Stimulated activated CD8-positive, alpha-beta memory T cell treated with anti-CD3 and anti-CD28 coated beads, Interleukin-4, amount 100 ng/mL, for 4 hours (primary cell): ENCODE data around the gene AGTRAP.

ENCODE experiments used
- DNase-seq, 2 donors: peaks; one replicate each; pipeline ENCODE4 v3.0.0-alpha.2; 2020; ENCODE audit warnings: low read depth in 2 of 2, low spot score in 1 of 2

The AGTRAP gene, protein sequence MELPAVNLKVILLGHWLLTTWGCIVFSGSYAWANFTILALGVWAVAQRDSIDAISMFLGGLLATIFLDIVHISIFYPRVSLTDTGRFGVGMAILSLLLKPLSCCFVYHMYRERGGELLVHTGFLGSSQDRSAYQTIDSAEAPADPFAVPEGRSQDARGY

DNA sequence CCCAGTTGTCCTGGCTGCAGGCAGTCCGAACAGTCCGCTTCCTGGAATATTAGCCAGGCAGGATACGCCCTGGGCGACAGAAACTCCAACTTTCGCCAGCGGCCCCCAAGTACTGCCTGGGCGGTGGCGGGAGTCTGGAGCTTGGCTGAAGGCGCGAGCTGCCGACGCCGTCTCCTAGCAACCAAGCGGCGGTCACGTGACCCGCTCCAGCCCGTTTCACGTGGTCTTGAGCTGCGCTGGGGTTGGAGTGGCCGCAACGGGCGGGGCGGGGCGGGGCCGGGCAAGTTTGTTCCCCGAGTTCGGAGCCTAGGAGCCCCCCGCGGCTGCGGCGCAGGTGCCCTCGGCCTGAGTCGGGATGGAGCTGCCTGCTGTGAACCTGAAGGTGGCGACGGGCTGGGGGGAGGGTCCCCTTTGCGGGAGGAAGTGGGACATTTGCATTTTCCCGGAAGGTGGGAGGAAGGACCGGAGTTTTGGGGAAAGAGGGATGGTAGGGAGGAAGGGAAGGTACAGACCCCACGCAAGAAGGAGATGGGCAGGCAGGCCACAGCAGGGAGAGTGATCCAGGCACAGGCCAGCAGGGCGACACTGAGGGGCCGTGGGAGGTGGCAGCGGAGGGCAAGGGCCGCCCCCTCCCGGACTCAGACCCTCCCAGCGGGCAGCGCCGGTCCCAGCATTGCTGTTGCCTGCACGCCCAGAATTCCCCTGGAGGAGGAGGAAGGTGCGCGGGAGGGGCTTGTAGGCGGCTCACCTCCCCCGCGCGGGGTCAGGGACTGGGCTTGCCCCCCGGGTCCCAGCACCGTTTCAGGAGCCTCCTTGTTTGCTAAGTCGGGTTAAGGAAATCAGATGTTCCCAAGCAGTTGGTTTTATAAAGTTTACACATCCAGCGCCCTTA lies at the start of gene AGTRAP:
TSS of gene AGTRAP (plus strand) at position 283 of the 892 bp plus-strand sequence. CDS start at position 356, 73 bp downstream.
- peak; percentile 61 to 77 for DNase-seq

DNA sequence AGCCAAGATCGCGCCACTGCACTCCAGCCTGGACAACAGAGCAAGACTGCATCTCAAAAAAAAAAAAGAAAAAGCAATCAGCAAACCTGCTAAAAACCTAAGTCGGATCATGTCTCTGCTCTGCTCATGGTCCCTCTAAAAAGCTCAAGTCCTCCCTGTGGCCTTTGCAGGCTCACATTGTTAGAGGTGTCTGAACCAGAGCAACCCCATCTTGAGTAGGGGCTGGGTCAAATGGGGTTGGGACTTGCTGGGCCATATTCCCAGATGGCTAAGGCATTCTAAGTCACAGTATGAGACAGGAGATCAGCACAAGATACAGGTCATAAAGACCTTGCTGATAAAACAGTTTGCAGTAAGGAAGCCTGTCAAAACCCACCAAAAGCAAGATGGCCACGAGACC lies 47.4 kb upstream of the AGTRAP start:
- DNase-seq: no peak

DNA sequence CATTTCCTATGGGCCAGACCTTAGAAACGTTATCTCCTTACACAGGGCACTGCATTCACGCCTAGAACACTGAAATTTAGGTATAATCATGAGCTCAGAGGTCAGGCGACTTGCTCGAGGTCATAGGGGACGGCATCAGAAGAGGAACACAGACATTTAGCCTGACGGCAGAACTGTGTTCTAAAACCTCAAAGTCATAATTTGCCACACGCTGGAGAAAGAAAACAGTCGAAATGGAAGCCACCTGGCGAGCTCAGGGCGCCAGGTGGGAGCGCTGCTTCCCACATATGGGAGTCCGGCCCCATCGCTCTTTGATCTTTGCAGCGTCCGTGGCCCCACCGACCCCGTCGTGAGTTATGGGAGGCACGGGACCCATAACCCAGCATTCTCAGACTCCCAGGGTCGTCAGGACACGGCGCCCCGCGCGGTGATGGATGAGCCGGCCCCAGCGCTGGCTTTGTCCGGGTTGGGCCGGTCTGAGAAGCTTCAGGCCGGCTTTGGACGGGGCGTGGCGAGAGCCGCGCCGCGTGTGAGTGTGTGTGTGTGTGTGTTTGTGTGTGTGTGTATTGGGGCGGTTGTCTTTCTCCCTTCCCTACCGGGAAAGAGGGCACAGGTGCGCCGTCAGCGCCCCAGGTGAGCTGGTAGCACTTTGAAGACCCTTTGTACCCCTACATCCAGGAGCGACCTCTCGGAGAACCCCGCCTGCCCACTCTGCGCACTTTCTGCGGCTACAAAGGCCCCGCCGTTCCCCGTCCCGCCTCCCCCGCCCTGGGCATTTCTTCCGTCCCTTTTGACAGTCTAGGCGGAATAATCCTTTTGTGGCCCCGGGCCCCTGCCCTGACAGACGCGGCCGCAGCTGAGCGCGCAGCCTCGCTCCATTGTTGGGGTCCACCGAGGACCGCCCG lies 45.3 kb upstream of the AGTRAP start:
- DNase-seq: no peak

DNA sequence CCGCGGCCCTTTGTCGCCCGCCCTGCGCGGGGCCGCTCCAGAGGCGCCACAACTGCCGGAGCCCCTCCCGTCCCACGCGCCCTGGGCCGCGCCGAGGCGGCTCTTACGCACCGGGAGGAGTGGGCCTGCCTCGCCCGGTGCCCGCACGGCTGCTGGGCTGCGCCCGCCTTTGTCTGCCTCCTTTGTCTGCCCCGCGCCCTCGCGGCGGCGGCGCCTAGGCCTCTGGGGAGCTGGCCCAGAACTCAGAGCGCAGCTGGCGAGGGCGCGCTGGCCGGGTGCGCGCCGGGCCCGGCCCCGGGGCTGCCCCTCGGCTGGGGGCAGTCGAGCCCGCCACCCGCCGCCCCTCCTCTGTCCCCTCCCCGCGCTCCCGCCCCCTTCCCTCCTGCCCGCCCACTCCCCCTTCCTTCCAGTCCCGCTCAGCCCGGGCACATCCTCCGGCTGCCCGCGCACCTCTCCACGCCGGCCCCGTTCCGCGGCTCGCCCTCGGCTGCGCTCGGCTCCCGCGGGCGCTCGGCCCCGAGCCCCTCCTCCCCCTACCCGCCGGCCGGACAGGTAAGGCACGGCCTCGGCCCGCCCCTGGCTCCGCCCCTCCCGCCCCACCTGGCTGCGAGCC lies 44.5 kb upstream of the AGTRAP start, which contains the start of gene DRAXIN:
TSS of gene DRAXIN (plus strand) at position 409 of the 613 bp plus-strand sequence. CDS start 14,549 bp downstream, outside the sequence.
- DNase-seq: no peak

DNA sequence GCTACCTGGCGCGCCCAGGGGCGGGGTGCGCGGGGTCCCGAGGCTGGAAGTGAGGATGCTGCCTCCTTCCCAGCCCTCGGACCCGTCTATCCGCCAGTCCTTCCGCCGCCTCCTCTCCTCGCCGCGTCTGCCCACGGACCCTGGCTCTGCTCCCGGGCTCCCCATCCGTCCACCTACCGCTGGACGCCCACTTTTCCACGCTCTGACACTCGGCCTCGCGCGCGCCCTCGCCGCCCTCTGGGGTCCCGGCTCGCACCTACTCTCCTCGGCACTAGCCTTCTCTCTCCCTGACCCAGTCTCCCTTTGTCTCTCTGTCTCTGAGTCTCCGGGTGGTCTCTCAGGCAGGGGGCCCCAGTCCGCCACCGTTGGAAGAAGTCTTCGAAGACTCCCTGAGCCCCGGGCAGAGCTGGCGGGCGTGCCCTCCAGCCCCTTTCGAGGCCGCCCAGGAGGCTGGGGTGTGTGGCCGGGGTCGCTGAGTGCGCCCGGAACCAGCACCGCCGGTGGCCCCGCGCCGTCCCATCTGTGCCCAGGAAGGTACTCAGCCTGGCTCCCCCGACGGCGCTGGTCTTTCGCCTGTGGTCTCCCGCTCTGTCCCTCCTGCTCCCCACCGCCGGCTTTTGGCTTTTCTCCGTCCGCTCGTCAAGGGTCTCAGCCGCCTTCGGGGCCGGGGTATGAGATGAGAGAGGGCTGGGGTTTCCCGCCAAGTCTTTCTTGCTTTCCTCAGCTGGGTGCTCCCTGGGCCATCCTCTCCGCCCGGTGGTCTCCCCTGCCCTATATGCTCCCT lies 43.8 kb upstream of the AGTRAP start:
- DNase-seq: no peak

DNA sequence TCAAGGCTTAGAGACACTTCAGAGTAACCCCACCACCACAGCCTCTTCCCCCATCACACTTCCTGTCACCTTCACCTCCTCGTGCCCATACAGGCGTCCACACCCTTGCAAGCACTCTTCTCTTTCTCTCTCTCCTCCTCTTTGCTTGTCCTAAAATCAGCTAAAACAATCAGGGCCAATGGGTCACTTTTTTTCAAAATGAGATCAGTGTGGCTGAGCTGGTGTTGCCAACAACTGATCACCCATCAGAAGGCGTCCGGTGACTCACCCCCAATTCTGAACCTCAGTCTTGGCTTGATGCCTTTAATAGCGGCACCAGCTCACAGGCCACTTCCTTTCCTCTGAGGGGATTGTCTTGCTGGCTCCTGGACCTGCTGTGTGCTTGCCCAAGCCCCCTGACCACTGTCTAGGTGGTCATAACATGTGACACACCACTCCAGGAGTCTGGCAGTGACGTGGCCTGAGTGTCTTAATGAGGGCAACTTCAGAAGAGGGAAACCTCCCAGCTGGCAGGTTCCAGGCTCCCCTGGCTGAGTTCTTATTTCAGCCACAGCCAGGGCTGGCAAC lies 42.8 kb upstream of the AGTRAP start:
- DNase-seq: peak; percentile 14 to 34

DNA sequence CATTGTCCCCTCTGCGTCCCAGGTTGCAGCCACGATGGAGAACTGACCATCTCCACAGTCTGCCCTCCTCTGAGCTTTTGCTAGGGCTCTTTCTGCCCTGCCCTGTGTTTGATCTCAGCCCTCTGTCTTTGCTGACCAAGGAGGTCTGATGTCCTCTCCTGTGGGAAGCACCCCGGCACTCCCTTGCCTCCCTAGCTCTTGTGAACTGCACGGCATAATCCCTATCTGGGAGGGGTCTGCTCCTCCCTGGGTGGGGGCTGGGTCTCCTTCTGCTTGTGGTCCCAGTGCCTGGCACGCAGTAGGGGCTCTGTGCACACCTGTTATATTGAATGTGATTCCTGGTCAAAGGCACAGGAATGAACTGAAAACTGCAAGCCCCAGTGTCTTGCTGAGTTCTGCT lies 42.0 kb upstream of the AGTRAP start:
- DNase-seq: no peak

DNA sequence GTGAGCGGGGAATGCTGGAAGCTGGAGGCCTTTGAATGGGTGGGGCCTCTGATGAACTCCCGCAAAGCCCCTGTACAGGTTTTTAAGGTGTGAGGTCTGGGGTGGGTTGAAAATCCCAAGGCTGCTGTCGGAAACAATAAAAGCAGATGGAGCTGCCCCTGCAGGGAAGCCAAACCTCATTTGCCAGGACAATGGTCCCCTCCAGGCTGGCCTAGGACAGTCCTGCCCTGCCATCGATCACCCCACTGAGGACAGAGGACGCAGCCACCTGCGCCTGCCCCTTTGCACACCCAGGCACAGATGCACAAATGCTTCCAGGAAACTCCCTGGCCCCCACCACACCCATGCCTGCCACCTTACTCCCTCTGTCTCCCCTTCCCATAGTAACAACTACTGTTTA lies 40.1 kb upstream of the AGTRAP start:
- DNase-seq: no peak

DNA sequence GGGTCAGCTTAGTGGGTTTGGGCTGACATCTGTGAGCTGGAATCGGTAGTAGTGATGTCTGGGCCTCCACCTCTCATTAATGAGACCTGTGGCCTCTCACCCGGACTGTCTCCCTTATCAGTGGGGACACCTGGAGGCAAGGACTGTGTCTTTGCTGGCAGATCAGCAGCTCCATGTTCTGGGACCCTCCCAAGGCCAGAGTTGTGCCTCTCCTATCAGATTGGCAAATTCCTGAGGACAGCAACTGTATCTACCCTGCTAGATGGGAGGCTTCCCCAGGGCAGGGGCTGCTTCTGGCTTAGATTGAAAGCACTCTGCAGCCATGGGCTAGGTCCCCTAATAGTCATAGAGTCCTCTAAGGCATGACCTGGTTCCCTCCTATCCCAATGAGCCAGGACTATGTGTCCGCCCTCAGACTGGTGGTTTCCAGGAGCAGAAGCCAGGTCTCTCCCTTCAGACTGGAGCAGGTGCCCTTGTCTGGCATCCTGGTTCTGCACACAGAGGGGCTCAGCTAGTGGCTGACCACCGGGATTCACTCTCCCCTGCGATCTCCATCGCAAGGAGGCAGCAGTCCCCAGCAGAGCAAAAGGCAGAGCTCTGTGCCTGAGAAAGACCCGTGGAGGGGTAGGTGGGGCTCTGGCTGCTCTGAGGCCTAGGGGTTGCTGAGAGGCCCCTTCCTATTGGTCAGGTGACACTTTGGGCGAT lies 38.6 kb upstream of the AGTRAP start:
- no peak for DNase-seq

DNA sequence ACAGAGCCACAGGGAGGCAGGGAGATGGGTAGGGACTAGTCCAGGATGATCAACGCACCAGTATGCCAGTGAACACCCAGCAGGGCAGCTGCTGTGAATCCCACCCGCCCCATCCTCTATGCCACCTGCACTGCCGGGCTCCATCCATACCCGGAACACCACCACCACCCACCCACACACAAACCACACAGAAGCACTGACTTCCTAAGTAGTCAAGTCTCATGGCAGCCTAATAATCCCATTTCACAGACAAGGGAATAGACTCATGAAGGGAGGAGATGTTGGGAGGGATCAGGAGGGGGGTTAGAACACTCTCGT lies 38.1 kb upstream of the AGTRAP start:
- no peak for DNase-seq

DNA sequence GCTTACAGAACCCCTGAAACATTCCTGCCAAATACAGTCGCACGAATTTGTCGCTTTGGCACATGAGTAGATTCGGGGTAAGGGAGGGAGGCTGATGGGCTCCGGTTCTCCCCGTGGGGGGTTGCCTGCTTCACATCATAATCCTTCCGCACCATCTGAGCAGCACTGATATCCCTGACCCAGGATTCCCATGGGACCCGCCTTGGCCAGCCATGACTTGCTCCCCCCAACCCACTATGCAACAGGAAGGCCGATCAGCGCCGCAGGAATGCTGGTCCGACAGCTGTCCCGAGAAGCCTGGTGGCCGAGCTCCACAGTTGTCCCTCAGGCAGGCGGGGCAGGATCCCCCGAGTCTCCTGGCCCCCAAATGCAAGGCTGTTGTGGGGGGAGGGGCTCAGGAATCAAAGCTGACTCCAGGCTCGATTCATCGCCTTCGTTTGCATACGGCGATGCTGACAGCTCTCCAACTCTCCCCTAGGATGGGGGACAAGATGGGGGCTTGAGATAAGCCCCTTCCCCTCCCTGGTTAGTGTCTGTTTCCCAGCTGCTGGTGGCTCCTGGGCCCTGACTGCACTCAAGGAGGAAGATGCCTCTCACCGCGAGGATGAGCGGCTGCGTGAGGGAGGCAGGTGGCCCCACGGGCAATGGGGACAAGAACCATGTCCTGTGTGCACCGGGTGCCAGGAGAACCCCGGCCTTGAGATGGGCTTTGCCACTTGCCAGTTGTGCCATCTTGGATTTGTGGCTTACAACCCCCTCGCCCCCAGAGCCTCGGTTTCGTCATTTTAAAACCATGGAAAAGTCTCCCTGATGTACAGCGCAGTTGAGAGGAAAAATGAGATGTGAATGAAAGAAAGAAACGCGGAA lies 35.1 kb upstream of the AGTRAP start:
- no peak for DNase-seq

DNA sequence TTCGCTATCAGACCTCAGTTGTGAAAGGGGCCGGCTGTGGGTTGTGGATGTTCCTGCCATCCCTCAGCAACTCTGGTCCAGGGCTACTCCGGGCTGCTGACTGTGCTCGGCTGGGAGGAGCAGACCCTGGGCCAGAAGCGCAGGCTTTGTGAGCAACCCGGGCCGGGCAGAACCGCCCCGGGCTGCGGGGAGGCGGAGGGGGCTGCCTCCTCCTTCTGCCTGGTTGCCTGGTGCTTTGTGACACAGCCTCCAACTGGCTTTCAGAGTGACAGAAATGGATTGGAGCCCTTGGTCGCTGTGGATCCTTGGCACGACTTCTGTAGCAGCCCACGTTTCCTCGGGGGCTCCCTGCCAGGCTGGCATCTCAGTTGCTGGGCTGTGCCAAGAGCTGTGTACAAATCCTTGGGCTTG lies 34.4 kb upstream of the AGTRAP start:
- DNase-seq: no peak

DNA sequence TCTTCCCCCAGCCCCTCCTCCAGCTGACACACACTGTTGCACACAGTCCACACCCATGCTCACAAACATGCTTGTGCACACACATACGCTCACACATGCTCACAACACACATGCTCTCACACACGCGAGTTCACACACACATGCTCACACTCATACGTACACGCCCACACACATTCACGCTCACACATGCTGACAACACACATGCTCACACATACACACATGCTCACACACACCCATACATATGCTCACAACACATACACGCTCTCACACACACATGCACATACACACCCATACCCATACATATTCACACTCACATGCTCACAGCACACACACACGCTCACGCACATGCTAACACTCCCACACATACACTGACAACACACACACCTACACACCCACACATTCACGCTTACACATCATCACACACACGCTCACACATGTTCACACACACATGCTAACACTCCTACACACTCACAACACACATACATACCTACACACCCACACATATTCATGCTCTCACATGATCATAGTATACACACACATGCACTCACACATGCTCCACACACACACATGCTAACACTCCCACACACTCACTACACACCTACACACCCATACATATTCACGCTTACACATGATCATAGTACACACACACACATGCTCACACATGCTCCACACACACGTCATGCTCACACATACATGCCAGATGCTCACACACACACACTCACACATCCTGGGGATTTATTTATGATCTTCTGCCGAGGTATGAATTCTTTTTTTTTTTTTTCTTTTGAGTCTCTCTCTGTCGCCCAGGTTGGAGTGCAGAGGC lies 33.7 kb upstream of the AGTRAP start:
- DNase-seq: no peak

DNA sequence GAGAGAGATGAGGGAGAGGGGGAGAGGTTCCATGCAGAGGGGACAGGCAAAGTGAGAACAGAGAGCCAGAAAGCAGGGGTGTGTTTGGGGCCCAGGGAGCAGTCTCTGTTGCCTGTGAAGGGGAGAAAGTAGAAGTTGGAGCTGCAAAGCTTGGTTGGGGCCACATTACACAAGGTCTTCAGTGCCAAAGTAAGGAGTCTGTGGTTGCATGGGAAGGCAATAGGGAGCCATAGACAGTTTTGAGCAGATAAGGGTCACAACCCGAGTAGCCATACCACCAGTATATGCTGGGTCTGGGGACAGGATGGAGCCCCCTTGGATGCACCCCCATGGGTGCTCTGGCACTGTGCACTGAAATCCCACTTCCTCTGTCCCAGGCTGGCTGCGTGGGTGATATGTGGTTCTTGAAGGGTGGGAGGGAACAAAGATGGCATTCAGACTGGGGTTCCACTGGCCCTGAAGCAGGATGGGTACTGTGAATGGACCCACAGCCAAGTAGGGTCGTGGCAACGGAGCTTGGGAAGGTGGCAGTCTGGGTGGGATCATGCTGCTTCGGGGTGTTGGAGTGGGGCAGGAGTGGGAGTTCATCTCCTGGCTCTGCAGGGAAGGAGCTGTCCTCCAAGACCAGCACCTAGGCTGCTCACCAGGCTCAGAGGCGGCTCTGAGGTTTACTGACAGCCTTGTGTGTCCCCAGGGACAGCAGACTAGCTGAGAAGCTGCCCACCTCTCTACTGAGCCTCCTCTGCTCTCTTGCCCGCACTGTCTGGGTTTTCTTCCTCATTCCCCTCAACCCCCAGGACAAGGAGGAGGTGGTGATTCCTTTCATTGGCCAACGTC lies 32.4 kb upstream of the AGTRAP start:
- no peak for DNase-seq

DNA sequence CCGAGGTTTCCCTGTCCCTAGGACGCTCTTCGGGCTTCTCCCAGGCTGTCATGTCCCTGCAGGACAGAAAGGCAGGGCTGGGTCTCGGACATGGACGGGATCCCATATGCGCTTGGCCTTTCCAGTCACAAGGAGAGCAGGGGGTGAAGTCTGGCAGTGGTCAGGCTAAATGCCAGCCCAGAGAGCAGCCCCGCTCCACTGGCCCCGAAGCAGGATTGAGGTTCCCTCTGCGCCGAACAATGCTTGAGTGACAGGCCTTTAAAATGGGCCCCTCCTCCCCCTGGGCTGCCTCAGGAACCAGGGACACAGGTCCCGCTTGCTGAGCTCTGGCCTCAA lies 31.8 kb upstream of the AGTRAP start:
- DNase-seq: no peak

DNA sequence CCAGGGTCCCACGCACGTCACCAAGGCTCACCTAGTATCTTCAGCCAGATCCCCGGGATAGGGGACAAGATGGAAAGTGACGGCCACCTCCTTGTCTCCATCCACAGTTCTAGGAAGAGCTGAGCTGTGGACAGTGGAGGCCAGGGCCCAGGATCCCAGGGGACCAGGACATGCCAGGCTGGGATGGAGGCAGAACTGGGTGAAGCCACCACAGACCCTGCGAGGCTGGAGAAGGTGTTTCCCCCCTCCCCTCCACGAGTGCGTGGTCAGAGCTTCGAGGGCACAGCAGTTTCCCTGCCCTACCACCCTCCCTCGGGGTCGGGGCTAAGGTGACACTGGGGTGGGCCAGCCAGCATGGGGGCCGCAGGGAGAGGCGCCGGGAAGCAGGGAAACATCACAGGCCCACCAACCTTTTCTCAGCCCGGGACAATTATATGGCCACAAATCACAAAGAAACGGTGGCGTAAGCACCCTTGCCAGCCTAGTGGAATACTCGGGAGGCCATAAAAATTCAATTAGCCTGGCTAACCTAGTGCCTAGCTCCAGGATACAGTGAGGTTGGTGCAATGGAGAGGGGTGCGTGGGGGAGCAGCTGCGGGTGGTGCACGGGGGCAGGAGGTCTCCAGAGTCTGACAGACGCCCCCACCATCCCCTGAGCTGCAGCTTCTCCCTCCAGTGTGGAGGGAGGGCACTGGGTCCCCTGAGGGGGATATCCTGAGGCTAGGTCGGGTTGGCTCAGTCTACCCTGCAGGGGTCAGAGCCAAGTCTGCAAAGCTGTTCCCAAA lies 31.1 kb upstream of the AGTRAP start:
- DNase-seq: no peak
